Measurements from ENCODE around the gene HGS.

DNA sequence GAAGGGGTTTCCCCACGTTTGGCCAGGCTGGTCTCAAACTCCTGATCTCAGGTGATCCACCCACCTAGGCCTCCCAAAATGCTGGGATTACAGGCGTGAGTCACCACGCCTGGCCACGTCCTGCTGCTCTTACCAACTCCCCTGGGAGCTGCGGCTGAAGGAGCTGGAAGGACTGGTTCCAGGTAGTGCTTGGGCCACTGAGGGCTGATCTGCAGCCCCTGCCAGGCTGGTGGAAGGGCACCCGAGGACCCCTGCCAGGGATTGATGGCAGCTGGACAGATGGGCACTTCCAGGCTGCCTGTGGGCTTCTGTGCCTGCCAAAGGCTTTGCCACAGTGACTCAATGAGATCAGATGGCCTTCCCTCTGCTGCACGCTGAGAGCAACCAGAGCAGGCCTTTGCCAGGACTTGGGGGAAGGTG lies 19.8 kb upstream of the HGS start:
- no peak for TF ChIP-seq CTCF (IDR thresholded peaks at IDR 0.05)
- no peak for TF ChIP-seq POLR2AphosphoS5 (IDR thresholded peaks at IDR 0.05; ENCODE audit: insufficient read depth in 1 of 2, low read depth in 1 of 2)
- TF ChIP-seq POLR2A (IDR thresholded peaks at IDR 0.05) = no peak

Data from vagina (tissue), 2 donors.